Measurements from ENCODE around the gene KBTBD4. TPM values are rescaled to one million over a fixed set of nuclear protein-coding genes. Genes with fewer than 3 reads are reported as not detected.
A peak's percentile ranks its signal among the peaks of the same experiment; 100 is the strongest.
"Not testable (repeated sequence)": the region's sequence is repeated elsewhere in the genome, so short reads cannot be mapped to it uniquely, and the experiment has no call there.

Gene KBTBD4
- total RNA-seq, 1 experiment from 2014 or later = 26.5 TPM

DNA sequence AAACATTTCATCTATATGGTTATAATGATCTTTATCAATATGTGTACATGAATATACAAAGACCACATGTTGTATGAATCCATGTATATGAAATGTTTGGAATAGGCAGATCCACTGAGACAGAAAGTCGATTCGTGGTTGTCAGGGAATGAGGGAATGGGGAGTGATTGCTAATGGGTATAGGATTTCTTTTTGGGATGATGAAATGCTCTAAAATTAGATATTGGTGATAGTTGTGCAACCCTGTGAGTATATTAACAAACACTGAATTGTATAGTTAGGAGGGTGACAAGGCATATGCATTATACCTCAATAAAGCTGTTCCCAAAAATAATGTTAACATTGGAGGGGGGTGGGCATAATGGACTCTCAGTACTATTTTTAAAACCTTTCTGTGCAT, 18.3 kb downstream of the KBTBD4 start:
- DNase-seq (ENCODE audit: low spot score) = no peak

DNA sequence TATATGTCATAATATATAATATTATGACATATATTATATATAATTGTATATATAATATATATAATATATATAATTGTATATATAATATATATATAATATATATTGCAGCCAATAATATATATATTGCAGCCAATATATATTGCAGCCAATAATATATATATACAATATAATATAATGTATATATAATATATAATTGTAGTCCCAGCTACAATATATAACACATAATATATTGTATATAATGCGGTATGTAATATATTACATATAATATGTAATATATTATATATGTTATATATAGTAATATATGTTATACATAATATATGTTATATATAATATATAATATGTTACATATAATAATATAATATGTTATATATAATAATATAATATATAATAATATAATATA, 20.1 kb downstream of the KBTBD4 start:
- DNase-seq (ENCODE audit: low spot score) = no peak

DNA sequence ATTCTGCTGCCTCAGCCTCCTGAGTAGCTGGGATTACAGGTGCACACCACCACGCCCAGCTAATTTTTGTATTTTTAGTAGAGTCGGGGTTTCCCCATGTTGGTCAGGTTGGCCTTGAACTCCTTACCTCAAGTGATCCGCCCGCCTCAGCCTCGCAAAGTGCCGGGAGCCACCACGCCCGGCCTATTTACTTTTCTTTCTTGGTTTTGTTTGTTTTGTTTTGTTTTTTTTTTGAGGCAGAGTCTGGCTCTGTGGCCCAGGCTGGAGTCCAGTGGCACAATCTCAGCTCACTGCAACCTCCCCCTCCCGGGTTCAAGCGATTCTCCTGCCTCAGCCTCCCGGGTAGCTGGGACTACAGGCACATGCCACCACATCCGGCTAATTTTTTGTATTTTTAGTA, 21.8 kb downstream of the KBTBD4 start:
- not testable (repeated sequence) for DNase-seq (ENCODE audit: low spot score)

DNA sequence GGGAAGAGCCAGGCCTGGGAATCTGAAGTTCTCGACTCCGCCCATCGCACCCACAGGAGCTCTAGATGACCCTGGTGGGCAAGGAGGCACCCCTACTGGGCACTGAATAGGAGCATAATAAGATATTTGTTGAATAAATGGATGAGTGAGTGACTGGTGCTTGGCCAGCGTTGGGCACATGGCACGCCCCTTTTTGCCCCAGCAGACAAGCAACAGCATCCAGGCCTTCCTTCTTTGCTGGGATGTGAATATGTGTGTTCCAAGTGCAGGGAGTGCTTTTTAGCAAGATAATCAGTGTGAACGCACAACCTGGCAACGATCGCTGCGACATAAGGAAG, 25.4 kb downstream of the KBTBD4 start:
- no peak for DNase-seq (ENCODE audit: low spot score)

DNA sequence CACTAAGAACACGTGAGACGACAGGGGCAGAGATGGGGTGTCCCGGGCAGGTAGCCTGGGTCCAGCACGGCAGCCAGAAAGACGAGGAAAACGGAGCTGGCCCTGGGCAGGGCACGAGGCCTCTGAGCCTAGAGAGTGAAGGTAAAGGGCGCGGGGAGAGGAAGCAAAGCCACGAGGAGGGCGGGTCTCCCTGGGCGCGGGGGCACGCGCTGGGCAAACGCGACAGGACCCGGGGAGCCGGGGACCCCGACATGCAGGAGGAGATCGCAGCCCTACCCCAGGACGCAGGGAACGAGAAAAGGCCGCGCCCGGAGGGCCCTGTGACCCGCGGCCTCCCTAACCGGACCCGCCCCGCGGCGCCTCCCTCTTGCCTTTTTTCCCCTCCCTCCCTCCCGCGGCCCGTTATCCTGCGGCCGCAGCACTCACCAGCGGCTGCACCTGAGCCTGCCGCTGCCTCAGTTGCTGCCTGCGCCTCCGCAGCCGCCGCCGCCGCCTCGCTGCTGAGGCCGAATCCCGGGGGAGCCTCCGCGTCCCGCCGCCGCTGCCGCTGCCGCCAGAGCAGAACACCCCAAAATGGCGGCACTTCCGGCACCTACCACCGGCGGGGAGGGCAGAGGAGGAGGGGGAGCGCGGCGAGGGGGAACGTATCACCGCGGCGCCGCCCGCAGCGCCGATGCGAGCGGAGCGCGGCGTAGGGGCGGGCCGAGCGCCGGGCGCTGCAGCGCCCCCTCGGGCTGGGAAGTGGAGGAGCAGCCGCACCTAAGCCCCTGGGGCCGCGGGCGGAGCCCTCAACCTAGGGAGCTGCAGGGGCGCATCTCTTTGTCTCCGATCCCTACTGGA, 26.0 kb downstream of the KBTBD4 start, which contains the start of gene CELF1:
CELF1 (minus strand) TSS at position 567 of the 840 bp plus-strand sequence. CDS start 53,609 bp downstream, outside the sequence.
- peak; percentile 95 for DNase-seq (ENCODE audit: low spot score)

DNA sequence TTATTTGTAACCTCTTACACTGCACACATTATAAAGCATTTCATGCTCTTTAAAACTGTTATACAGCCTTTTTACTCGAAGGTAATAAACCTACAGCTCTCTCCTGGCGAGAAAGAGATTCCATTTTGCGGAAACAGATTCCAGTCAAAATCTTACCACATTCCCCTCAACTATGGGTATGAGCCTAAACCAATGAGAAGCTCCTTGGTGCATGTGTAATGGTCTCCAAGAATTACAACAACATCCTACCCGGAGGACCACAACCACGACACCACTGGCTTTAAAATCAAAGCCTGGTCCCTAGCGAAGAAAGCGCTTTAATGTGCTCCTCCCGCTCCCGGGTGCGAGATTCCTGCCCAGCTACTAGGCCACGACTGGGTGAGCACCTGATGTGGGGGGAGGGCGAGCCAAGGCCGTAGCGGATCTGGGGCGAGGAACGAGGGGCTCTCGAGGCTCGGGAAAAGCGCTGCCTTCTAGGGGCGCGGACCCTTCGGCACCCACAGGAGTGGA, 26.7 kb downstream of the KBTBD4 start:
- peak; percentile 76 for DNase-seq (ENCODE audit: low spot score)

DNA sequence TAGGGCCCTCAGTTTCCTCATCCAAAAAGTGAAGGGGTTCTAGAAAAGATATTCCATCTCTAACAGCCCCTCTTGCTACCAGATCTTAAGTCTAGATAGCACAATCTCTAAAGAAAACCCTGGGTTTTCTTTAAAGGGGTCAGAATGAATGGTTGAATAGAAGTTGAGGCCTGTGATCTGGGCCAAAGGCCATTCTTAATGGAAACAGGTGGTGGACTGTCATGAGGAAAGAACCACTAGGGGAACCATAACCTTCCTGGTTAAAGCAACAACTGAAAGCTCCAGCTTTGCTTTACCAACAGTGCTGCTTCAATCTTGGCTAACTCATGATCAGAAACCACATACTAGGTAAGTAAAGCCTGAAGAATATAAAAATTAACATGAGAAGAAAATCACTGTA, 27.7 kb downstream of the KBTBD4 start:
- peak; percentile 58 for DNase-seq (ENCODE audit: low spot score)

DNA sequence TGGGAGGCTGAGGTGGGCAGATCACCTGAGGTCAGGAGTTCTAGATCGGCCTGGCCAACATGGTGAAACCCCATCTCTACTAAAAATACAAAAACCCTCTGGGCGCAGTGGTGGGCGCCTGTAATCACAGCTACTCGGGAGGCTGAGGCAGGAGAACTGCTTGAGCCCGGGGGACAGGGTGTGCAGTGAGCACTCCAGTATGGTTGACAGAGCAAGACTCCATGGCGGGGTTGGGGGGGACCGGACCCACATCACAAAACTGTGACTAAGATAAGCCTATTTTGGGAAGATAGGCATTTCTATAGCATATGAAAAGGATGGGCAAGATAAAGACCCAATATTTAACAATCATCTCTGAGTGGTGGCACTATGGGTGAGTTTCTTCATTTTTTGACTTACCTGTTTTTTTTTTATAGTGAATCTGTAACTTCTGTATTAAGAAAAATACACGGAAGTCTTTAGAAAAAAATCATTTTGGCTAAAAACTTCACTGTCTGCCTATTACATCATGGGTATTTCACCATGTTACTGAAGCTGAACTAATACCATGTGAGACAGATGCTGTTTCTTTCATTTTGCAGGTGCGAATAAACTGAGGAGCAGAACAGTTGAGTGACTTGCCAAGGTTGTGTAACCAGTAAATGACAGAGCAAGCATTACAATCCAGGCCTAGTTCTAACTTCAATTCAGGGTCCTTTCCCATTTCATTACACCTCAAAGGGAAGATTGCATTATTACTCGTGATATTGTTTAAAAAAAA, 28.3 kb downstream of the KBTBD4 start:
- DNase-seq (ENCODE audit: low spot score) = no peak

DNA sequence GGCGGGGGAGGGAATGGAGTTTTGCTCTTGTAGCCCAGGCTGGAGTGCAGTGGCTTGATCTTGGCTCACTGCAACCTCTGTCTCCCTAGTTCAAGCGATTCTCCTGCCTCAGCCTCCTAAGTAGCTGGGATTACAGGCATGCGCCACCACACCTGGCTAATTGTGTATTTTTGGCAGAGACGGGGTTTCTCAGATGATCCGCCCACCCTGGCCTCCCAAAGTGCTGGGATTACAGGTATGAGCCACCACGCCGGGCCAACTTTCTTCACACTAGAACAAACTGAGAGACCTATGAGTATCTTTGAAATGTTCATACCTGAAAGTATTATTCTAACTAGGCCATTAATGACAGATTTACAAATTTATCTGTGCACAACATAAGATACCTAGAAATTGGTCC, 32.5 kb downstream of the KBTBD4 start:
- not testable (repeated sequence) for DNase-seq (ENCODE audit: low spot score)

DNA sequence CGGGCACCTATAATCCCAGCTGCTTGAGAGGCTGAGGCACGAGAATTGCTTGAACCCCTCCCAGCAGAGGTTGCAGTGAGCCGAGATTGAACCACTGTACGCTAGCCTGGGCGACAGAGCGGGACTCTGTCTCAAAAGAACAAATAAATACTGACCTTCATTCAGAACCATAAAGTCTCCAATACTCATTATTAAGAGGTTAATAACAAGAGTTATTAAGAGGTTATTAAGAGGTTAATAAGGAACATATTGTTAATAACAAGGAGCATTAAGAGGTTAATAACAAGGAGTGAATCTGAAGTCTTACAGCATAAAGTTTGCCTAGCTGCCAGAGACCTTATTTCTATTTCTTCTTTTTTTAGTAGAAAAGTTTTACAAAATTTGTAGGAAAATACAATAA, 33.5 kb downstream of the KBTBD4 start:
- no peak for DNase-seq (ENCODE audit: low spot score)

DNA sequence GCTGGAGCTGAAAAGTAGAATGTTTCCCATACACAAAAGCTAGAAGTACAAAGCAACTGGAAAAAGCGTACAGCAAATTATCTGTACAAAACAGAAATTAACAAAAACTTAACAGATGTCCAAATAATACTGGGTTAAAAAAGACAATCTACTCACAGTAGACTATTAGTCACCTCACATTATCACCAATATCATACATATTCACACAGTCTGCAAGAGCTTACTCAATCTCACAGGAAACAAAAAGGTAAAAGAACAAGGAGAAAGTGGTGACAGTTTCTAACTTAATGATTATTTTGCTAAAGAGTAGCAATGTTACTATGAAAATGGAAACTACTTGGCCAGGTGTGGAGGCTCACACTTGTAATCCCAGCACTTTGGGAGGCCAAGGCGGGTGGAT, 37.7 kb downstream of the KBTBD4 start:
- no peak for DNase-seq (ENCODE audit: low spot score)

DNA sequence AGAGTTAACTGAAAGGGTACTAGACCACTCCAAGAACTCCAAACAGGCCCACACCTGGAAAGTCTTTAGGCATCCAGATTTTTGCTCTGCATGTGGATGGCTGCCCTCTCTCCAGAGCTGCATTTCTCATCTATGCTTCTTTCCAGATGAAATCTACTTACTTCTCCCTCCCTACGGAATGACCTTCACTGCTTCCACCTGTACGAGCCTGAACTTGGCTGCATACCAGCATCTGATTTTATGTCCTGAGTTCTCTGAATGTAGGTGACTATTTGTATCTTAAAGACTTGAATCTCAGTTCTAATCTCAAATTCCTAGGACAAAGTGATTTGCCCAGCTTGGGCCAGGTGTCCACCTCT, 39.1 kb downstream of the KBTBD4 start:
- DNase-seq (ENCODE audit: low spot score) = no peak

DNA sequence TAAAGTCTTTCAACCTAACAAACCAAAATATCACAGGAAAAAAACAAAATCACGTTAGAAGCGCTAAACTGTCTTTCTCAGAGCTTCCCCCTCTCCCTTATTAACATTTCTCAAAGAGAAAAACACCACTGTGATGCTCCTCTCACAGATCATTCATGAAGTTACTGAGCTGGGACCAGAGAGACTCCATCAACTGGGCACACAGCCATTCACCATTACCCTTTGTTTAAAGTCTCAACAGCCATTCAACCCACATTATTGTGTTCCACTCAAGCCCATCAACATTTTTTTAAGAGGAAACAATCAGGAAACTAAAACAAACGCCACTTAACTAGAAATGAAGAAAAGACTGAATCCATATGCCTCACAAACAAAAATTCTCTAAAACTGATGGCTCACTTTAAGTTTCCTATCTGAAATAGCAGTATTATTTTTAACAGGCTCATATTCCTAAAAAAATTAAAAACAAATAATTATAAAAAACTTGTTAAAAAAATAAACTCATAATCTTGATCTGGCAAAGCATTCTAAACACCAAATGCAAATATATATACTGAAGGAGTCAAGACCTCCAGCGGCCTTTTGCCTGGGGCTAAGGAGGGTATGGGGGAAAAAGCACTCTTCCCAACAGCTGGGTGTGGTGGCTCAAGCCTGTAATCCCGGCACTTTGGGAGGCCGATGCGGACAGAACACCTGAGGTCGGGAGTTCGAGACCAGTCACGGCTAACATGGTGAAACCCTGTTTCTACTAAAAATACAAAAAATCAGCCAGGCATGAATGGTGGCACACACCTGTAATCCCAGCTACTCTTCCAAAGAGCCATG, 39.8 kb downstream of the KBTBD4 start:
- DNase-seq (ENCODE audit: low spot score) = no peak

DNA sequence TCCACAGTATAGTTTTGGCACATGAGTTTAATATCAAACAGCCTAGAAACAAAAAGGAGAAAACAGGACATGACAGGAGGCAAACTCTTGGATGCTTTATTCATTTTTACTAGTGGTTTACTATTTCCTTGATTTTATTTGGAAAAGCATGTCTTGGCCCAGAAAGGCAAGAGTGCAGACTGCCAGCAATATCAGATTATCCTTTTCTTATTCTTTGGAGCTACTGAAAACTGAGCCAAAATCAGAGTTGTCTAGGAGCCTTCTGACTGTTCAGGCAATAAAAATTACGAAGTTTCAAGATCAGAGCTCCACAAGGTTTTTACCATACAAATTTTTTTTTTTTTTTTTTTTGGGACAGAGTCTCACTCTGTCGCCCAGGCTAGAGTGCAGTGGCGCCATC, 41.9 kb downstream of the KBTBD4 start:
- DNase-seq (ENCODE audit: low spot score) = no peak

DNA sequence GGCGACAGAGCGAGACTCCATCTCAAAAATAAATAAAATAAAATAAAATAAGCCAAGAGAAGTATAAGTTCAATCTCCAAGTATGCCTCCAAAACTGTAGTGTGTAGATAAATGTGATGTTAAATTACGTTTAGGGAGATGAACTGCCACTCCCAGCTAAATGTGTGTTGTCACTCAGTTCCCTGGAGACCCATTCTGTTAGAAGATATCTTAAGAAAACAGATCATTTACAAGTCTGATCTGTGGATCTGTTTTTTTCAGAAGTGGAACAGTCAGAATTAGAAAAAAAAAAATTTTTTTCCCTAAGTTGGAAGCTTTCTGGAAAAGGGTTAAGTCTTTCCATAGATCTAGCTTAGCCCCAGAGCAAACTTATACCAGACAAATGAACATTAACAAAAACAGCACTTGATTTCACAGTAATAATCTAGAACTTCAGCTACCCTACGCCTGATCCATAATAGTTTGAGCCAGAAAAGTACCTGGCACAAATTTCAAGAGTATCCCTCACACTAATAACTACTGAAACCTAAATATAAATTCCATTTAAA, 44.0 kb downstream of the KBTBD4 start:
- DNase-seq (ENCODE audit: low spot score) = no peak

DNA sequence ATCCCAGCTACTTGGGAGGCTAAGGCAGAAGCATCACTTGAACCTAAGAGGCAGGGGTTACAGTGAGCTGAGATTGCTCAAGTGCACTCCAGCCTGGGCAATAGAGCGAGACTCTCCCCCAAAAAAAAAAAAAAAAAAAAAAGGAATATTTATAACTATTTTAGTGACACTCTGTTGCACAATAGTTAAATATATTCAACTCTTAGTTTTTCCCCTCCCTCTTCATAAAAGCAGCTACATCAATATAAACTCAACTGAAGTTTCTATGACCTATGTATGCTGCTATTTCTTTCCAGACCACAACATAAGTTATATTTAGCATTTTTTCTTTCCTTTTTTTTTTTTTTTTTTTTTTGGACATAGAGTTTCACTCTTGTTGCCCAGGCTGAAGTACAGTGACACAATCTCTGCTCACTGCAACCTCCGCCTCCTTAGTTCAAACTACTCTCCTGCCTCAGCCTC, 45.0 kb downstream of the KBTBD4 start:
- no peak for DNase-seq (ENCODE audit: low spot score)

DNA sequence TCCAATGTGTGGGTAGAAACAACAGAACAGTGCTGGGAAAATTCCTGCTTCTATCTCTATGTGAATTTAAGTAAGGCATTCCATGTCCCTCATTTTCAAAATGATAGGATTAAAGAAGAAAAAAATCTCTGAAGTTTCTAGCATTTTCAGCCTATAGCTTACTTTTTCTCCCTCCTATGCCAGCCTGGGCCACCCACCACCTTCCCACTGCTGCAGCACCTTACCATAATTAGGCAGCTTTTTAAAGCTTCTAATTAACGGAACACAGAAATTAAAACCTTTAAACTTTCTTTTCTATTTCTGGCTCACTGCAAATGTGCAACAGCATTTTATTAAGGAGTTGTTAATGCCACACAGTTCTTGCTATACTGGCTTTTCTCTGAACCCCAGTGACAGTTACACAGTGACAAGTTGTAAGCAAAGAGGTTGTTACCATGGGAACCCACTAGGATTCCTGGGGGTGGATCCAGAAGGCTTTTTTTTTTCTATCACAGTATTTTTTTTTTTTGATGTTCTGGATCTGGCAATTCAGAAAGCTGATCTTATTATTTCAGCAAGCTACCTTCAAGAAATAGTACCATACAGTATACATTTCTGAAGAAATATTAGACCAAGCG, 46.1 kb downstream of the KBTBD4 start:
- DNase-seq (ENCODE audit: low spot score) = no peak

DNA sequence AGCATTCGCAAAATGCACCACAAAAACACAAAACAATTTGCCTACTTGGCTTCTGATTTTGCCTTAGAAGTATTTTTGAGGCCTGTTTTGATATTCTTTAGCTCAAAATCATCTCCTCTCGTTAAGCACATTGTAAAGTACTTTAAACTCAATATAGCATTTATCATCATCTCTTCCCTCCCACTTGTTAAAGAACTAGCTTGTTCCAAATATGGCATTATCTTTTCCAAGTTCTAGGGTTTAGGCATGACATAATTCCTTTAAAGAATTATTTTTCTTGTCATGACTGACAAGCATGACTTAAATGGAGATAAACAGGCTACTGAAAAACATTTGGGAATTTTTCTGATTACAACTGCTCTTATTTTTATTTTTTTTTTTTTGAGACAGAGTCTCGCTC, 47.1 kb downstream of the KBTBD4 start:
- DNase-seq (ENCODE audit: low spot score) = no peak

DNA sequence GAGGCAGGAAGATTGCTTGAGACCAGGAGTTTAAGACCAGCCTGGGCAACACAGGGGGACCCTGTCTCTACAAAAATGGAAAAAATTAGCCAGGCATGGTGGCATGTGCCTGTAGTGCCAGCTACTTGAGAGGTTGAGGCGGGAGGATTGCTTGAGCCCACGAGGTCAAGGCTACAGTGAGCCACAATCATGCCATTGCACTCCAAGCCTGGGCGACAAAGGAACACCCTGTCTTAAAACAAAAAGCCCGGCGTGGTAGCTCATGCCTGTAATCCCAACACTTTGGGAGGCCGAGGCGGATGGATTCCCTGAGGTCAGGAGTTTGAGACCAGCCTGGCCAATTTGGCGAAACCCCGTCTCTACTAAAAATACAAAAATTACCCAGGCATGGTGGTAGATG, 48.0 kb downstream of the KBTBD4 start:
- DNase-seq (ENCODE audit: low spot score) = not testable (repeated sequence)

DNA sequence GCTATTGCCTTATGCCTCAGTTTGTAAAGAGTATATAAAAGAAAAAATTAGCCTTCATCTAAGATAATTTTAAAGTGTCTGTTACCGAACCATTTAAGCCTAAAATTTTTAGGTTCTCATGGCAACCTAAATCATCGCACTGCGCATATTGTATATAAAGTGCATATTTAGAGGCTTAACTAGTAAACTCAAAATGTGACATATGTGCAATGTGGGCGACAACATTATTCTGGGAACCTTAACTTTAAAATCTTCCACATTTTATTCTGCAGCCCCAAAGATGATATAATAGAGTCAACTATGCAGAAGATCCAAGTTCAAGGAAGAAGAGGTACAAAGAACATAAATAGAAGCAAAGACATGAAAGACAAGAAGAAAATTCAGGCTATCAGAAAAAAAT, 48.8 kb downstream of the KBTBD4 start:
- no peak for DNase-seq (ENCODE audit: low spot score)

DNA sequence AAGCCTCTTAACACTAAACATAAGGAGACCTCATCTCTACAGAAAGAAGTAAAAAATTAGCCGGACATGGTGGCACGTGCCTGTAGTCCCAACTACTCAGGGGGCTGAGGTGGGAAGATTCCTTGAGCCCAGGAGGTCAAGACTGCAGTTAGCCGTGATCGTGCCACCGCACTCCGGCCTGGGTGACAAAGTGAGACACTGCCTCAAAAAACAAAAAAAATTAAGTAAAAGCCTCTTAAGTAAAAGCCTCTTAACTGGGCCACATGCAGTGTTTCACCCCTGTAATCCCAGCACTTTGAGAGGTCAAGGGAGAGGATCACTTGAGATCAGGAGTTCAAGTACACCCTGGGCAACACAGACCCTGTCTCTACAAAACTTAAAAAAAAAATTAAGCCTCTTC, 51.6 kb downstream of the KBTBD4 start:
- no peak for DNase-seq (ENCODE audit: low spot score)

Measured in HT-29 (cell line).